H9 (cell line): ENCODE data around the gene ZC3HAV1. TPM values are rescaled to one million over a fixed set of nuclear protein-coding genes. Genes with fewer than 3 reads are reported as not detected.

Source experiments
- DNase-seq: peaks from one replicate; pipeline ENCODE4 v3.0.0-alpha.2; 2017
- H2AFZ ChIP-seq: one replicate; pipeline ENCODE4 v1.6.1; 2013; ENCODE audit warnings: mild to moderate bottlenecking, low read length, control low read depth, moderate library complexity
- H2AK5ac ChIP-seq: 2 replicates; pipeline ENCODE4 v1.6.1; 2013; ENCODE audit warnings: low read length, control low read depth, mixed read lengths; ENCODE audit not compliant: insufficient read length
- H2BK120ac ChIP-seq: one replicate; pipeline ENCODE4 v1.6.1; 2013; ENCODE audit warnings: low read depth, mild to moderate bottlenecking, low read length, control low read depth, inconsistent platforms; ENCODE audit not compliant: poor library complexity, severe bottlenecking
- H2BK12ac ChIP-seq: 2 replicates; pipeline ENCODE4 v1.6.1; 2013; ENCODE audit warnings: low read length, control low read depth, mixed read lengths, low read depth; ENCODE audit not compliant: insufficient read length
- H2BK15ac ChIP-seq: 2 replicates; pipeline ENCODE4 v1.6.1; 2013; ENCODE audit warnings: low read depth, low read length, control low read depth
- H2BK20ac ChIP-seq: one replicate; pipeline ENCODE4 v1.6.1; 2013; ENCODE audit warnings: low read depth, mild to moderate bottlenecking, low read length, control low read depth, inconsistent platforms; ENCODE audit not compliant: poor library complexity, severe bottlenecking
- H2BK5ac ChIP-seq: 2 replicates; pipeline ENCODE4 v1.6.1; 2013; ENCODE audit warnings: low read length, control low read depth, mixed read lengths; ENCODE audit not compliant: insufficient read length
- H3K14ac ChIP-seq: 2 replicates; pipeline ENCODE4 v1.6.1; 2013; ENCODE audit warnings: low read length, control low read depth; ENCODE audit not compliant: insufficient read depth
- H3K18ac ChIP-seq: 2 replicates; pipeline ENCODE4 v1.6.1; 2013; ENCODE audit warnings: low read depth, mild to moderate bottlenecking, mixed read lengths, low read length, control low read depth; ENCODE audit not compliant: insufficient read length
- H3K23ac ChIP-seq: 2 replicates; pipeline ENCODE4 v1.6.1; 2013; ENCODE audit warnings: low read length, control low read depth, mixed read lengths, low read depth; ENCODE audit not compliant: insufficient read length
- H3K23me2 ChIP-seq: 2 replicates; pipeline ENCODE4 v1.6.1; 2013; ENCODE audit warnings: low read depth, mild to moderate bottlenecking, mixed read lengths, low read length, control low read depth; ENCODE audit not compliant: insufficient read length, poor library complexity, severe bottlenecking
- H3K27ac ChIP-seq: 2 replicates; pipeline ENCODE4 v1.5.1; 2013; ENCODE audit warnings: low read length, control low read depth, mixed read lengths, low read depth; ENCODE audit not compliant: insufficient read length
- H3K27me3 ChIP-seq: 2 replicates; pipeline ENCODE4 v1.6.1; 2013; ENCODE audit warnings: low read length, control low read depth, inconsistent platforms; ENCODE audit not compliant: insufficient read depth
- H3K4ac ChIP-seq: 2 replicates; pipeline ENCODE4 v1.6.1; 2013; ENCODE audit warnings: low read depth, mild to moderate bottlenecking, control low read depth, inconsistent platforms, low read length, moderate library complexity
- H3K4me1 ChIP-seq: 2 replicates; pipeline ENCODE4 v1.6.1; 2013; ENCODE audit warnings: low read length, control low read depth, inconsistent platforms; ENCODE audit not compliant: insufficient read depth
- H3K4me2 ChIP-seq: 2 replicates; pipeline ENCODE4 v1.6.1; 2013; ENCODE audit warnings: low read length, control low read depth, mixed read lengths; ENCODE audit not compliant: insufficient read length, insufficient read depth
- H3K56ac ChIP-seq: 2 replicates; pipeline ENCODE4 v1.6.1; 2013; ENCODE audit warnings: low read depth, mild to moderate bottlenecking, mixed read lengths, low read length, control low read depth; ENCODE audit not compliant: insufficient read length
- H3K79me1 ChIP-seq: 2 replicates; pipeline ENCODE4 v1.6.1; 2013; ENCODE audit warnings: low read depth, mild to moderate bottlenecking, moderate library complexity, low read length, control low read depth, inconsistent platforms; ENCODE audit not compliant: insufficient read depth, poor library complexity, severe bottlenecking
- H3K79me2 ChIP-seq: 2 replicates; pipeline ENCODE4 v1.6.1; 2013; ENCODE audit warnings: low read length, control low read depth, inconsistent platforms; ENCODE audit not compliant: insufficient read depth
- H3K9ac ChIP-seq: 2 replicates; pipeline ENCODE4 v1.6.1; 2013; ENCODE audit warnings: low read length, control low read depth, mixed read lengths; ENCODE audit not compliant: insufficient read length; ENCODE audit errors: extremely low read depth
- H3K9me3 ChIP-seq: one replicate; pipeline ENCODE4 v1.6.1; 2013; ENCODE audit warnings: low read depth, low read length, inconsistent platforms; ENCODE audit not compliant: control insufficient read depth
- H3T11ph ChIP-seq: one replicate; pipeline ENCODE4 v1.6.1; 2013; ENCODE audit warnings: mild to moderate bottlenecking, low read length, control low read depth, inconsistent platforms
- H4K20me1 ChIP-seq: one replicate; pipeline ENCODE4 v1.6.1; 2013; ENCODE audit not compliant: control insufficient read depth, insufficient read length, insufficient read depth
- H4K5ac ChIP-seq: 2 replicates; pipeline ENCODE4 v1.6.1; 2013; ENCODE audit warnings: low read depth, mild to moderate bottlenecking, mixed read lengths, low read length, control low read depth; ENCODE audit not compliant: insufficient read length
- H4K8ac ChIP-seq: replicated peaks from 2 replicates; pipeline ENCODE4 v1.6.1; 2013; ENCODE audit warnings: low read length, control low read depth, mixed read lengths, low read depth; ENCODE audit not compliant: insufficient read length
- H4K91ac ChIP-seq: 2 replicates; pipeline ENCODE4 v1.6.1; 2013; ENCODE audit warnings: low read depth, mild to moderate bottlenecking, moderate library complexity, mixed read lengths, low read length, control low read depth; ENCODE audit not compliant: insufficient read length
- H3K27ac Mint-ChIP-seq, 3 experiments: 2 replicates in 2 of 3; 3 replicates in 1 of 3; pipeline ENCODE4 v1.8.0; 2020 to 2021; ENCODE audit warnings: mixed read lengths in 3 of 3, mild to moderate bottlenecking in 1 of 3, moderate library complexity in 1 of 3
- H3K27me3 Mint-ChIP-seq: 2 replicates; pipeline ENCODE4 v1.8.0; 2021; ENCODE audit warnings: low read depth, mild to moderate bottlenecking, moderate library complexity, mixed read lengths
- H3K36me3 Mint-ChIP-seq, 3 experiments: 2 replicates in 2 of 3; 3 replicates in 1 of 3; pipeline ENCODE4 v1.8.0; 2020 to 2021; ENCODE audit warnings: low read depth in 3 of 3, mixed read lengths in 3 of 3; ENCODE audit not compliant: insufficient read depth in 1 of 3
- H3K4me1 Mint-ChIP-seq, 2 experiments: 2 replicates each; pipeline ENCODE4 v1.8.0; 2020; ENCODE audit warnings: mixed read lengths in 2 of 2
- H3K4me3 Mint-ChIP-seq, 2 experiments: 2 replicates in 1 of 2; 3 replicates in 1 of 2; pipeline ENCODE4 v1.8.0; 2020 to 2021; ENCODE audit warnings: mild to moderate bottlenecking in 2 of 2, mixed read lengths in 2 of 2, moderate library complexity in 1 of 2
- H3K9me3 Mint-ChIP-seq, 2 experiments: 2 replicates in 1 of 2; 3 replicates in 1 of 2; pipeline ENCODE4 v1.8.0; 2020; ENCODE audit warnings: mild to moderate bottlenecking in 2 of 2, mixed read lengths in 2 of 2, moderate library complexity in 1 of 2
- CTCF ChIP-seq: fragments of 200-600 bp; sonication (generic); conservative IDR thresholded peaks from 3 replicates; pipeline ENCODE4 v1.8.0; 2021; ENCODE audit warnings: antibody characterized with exemption, mild to moderate bottlenecking
- WGBS: extraction: QIAGEN DNeasy Blood & Tissue Kit; methylation state at CpG from one replicate; pipeline ENCODE4 v1.1.7; 2013; ENCODE audit warnings: missing lambda C conversion rate, low lambda C conversion rate, mixed read lengths; ENCODE audit not compliant: insufficient read length; ENCODE audit errors: extremely low coverage; 5-methylcytosine and 5-hydroxymethylcytosine counted together
- total RNA-seq: library from RNA; stranded (reverse); gene quantifications from 2 replicates; pipeline ENCODE4 v1.2.1, GENCODE V29; 2021

Gene ZC3HAV1
- total RNA-seq, 1 experiment from 2014 or later, result 32.8 TPM

GRCh38 chr7:139049111-139049510 is 60.4 kb downstream of the ZC3HAV1 start:
- no peaks in the 10 kb centered on the region; a peak in 2 of 4 replicates for H3K4me1 Mint-ChIP-seq
- Histone ChIP-seq H3K4me1 (no peaks in the 10 kb centered on the region; the same call in 1 of the 2 replicates), H2BK15ac (no peak overlapping the region), H2AK5ac (no peak overlapping the region), H2BK120ac (no peak overlapping the region), H3K56ac (no peak overlapping the region), H2BK12ac (no peak overlapping the region), H2BK5ac (no peak overlapping the region), H3K4me2 (no peak overlapping the region), H3K27ac (no peak overlapping the region), H4K20me1 (no peaks in the 10 kb centered on the region), H4K5ac (no peak overlapping the region), H3K23ac (no peak overlapping the region), H3K79me2 (no peaks in the 10 kb centered on the region), H4K91ac (no peak overlapping the region), H4K8ac (no peak overlapping the region), H2AFZ (no peak overlapping the region), H3T11ph (no peak overlapping the region), H3K79me1 (no peaks in the 10 kb centered on the region), H2BK20ac (no peak overlapping the region), H3K9me3 (no peaks in the 10 kb centered on the region), H3K14ac (no peak overlapping the region), H3K18ac (no peak overlapping the region), H3K27me3 (no peaks in the 10 kb centered on the region), H3K9ac (no peak overlapping the region), H3K4ac (no peak overlapping the region), H3K23me2 (no peaks in the 10 kb centered on the region)
- H3K36me3 Mint-ChIP-seq, result peaks cover 2 to 48% (median 10%) of the 10 kb centered on the region in 3 experiments; a peak in 6 of 7 replicates
- WGBS, result no CpG with 5 or more reads among the region's 7 CpGs
- H3K27me3 Mint-ChIP-seq, result no peaks in the 10 kb centered on the region
- no peaks in the 10 kb centered on the region for H3K9me3 Mint-ChIP-seq
- TF ChIP-seq CTCF, result no peak
- no peak overlapping the region for H3K4me3 Mint-ChIP-seq
- no peak for DNase-seq
- no peak overlapping the region for H3K27ac Mint-ChIP-seq
